GM21786 (cell line): ENCODE measurements around the gene EYS.
"Not testable (repeated sequence)": the region's sequence is repeated elsewhere in the genome, so short reads cannot be mapped to it uniquely, and the experiment has no call there.

Experiments used
- ATAC-seq: cut with Tn5 transposase; IDR thresholded peaks from one replicate; pipeline ENCODE4 v1.9.1; 2021; ENCODE audit not compliant: unreplicated experiment

The EYS gene

GRCh38 chr6:64010010-64010409 is 1697.0 kb downstream of the EYS start:
- ATAC-seq, result no peak

- no peak for ATAC-seq
These were observed 1700.8 kb downstream of the EYS start for GRCh38 chr6:64006246-64006645.

DNA sequence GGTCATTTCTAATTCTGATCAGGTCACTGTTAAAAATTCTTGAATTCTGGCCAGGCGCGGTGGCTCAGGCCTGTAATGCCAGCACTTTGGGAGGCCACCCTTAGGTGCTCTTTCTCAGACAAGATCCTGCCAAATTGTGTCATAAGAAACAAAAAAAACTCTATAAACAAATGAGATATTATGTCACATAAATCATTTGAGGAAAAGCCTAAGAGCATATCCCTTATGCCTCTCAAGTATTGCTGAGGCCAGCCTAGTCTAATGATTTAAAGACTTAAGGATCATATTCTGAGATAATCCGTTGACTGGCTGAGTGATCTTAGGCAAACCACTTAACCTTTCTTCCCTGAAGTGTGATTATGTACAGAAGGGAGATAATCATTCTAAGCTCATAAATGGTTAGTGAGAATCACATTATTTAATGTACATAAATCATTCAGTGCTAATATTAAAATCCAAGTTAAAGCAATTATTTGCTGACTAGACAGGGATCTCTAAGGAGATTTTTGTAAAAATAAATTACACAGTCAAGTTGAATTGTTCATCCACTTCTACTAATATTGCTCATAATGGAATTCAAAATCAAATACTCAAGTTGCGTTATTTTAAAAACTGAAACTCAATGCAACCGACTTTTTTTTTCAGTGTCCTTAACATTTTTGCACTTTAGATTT is 1706.1 kb downstream of the EYS start:
- ATAC-seq, result no peak

GRCh38 chr6:63999613-64000012 is 1707.4 kb downstream of the EYS start:
- ATAC-seq, result no peak

DNA sequence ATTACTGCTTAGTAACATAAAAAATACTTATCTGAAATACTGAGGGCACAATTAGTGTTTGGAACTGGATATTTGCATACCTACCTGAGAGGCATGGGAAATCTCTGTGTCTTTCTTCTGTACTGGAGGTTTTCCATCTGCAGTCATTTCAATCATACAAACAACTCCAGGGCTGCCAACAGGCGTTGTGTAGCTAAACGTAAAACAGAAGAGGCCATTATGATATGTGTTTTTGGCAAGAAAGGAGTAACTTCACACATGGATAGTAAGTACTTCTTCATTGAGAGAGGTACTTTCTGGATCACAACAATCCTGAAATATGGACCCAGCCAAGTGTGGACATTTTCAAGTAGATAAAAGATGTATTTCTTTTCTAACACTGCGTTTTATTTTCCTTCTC is 1708.0 kb downstream of the EYS start:
- ATAC-seq, result no peak

GRCh38 chr6:63997734-63998133 is 1709.3 kb downstream of the EYS start:
- no peak for ATAC-seq

DNA sequence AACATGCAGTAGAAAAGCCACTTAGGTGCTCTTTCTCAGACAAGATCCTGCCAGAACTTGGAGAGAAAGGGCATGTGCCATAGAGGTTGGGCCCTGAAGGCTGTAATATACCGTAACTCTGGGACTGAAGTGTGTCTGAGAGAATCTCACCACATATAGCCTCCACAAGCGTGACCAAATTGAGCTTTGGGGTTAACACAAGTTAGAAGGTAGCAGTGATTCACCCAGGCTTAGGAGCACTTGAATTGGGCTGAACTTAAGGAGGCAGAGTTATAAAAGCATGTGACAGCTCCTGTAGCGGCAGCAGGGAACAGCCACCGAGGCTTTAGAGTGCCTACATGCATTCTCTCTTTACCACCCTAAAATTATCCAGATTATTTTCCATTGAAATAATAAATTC is 1709.8 kb downstream of the EYS start:
- no peak for ATAC-seq

DNA sequence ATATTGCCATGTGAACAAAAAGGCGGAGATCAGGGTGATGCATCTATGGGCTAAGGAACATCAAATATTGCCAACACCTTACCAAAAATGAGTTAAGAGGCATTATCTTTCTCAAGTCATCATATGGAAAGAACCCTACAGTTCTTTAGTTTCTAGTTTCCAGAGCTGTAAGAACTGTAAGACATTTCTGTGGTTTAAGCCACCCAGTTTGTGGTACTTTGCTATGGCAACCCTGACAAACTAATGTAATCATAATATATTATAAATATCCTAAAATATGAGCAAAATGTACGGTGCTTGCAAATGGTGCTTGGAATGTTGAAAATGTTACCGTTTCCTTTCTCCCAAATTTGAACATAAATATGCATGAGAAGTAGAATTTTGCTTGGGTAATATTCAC is 1721.8 kb downstream of the EYS start:
- ATAC-seq, result no peak

DNA sequence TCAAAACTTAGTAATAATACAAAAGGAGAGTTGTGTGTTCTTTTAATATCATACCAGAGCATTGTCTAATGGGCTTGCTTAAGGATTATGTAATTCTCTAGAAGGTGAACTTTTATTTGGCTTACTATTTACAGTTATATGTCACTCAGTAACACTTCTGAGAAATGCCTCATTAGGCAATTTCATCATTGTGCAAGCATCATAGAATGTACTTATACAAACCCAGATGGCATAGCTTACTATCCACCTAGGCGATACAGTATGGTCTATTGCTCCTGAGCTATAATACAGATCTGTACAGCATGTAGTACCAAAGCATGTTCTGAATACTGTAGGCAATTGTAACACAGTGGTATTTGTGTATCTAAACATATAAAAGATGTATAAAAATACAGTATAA is 1731.3 kb downstream of the EYS start:
- ATAC-seq, result no peak

GRCh38 chr6:63968650-63969049 is 1738.4 kb downstream of the EYS start:
- ATAC-seq, result no peak

DNA sequence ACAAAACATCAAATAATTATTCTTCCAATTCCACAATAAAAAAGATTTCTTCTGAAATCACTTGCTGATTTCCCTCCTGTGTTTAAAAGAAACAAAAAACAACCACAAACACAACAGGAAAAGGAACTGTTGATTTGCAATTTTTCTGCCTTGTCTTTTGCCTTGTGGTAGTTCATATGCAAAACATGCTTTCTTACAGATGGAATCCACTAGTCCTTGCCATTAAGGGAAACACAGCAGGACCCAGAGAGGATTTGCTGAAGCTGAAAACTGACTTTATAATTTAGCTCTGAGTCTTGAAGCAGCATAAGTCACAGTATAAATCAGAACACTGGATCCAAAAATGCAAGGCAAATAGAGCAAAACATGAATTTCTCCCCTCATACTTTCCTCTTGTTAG is 1742.7 kb downstream of the EYS start:
- ATAC-seq, result no peak

DNA sequence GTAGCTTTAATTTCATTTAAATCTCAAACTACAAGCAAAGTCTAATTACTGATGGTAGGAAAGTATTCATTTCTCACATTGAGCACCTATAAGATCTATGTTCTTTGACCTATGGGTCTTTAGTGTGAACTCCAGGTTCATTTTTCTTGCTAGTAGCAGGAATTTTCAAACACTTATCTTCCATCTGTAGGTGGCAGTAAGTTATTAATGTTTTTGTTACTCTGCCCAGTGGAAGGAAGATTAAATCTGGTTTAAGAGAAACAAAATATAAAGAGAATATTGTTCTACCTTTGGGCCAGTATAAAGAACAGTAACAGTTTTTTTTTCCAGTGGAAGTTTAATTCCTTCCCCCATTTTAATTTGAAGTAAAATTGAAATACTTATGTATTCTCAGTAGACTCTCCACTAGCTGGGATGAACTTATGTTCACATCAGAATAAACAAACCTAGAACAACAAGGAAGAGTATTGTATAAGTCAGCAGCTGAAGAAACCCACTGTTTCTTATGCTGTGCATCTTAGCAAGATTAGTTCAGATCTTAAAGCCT is 1743.2 kb downstream of the EYS start:
- ATAC-seq, result no peak

GRCh38 chr6:63953336-63954021 is 1753.5 kb downstream of the EYS start:
- not testable (repeated sequence) for ATAC-seq

DNA sequence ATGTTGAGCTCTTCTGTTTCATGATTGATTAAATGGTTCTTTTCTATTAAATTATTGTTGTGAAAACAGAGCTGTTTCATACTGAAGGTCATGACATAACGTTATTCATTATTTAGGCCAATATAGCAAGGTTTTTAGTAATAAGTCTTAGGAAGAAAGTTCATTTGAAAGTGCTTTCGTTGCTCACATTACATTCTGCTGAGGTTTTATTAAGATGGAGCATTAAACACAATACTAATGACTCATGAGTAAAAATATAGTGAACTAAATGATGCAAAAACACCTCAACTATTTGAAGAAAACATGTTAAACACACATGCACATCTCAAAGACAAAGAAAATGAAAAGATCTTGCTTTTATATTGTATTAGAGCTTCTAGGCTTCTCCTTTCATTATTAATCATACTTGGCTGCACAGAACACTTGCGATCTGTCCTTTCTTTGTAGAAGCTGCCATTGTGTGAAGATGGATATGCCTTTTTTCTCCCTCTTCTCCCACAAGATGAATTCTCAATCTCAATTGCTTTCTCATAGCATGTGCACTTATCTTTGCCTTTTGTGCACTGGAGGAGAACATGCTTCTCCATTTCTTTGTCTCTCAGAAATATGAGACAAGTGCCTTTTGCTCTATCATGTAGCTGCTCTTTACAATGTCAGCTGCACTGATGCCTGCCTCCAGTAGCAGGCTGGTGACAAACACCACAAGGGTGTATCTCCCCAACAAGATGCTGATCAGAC is 1759.1 kb downstream of the EYS start:
- no peak for ATAC-seq

GRCh38 chr6:63945987-63946386 is 1761.0 kb downstream of the EYS start:
- ATAC-seq, result no peak

DNA sequence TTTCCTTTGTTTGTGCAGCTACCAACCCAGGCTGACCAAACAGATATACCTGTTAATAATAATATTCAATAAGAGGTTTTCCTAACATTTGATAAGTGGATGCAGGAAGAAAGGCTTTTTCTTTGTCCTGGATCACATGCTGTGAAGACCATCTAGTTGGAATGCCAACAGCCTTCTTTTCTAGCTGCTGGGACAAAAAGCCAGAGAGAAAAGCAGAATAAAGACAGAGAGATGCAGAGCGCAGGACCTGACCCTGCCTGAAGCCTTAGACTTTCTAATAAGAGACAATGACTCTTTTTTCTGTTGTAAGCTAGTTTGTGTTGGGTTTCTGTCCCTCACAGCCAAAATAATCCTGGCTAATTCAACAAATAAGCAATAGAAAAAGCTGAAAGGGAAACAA is 1763.2 kb downstream of the EYS start:
- ATAC-seq, result no peak

DNA sequence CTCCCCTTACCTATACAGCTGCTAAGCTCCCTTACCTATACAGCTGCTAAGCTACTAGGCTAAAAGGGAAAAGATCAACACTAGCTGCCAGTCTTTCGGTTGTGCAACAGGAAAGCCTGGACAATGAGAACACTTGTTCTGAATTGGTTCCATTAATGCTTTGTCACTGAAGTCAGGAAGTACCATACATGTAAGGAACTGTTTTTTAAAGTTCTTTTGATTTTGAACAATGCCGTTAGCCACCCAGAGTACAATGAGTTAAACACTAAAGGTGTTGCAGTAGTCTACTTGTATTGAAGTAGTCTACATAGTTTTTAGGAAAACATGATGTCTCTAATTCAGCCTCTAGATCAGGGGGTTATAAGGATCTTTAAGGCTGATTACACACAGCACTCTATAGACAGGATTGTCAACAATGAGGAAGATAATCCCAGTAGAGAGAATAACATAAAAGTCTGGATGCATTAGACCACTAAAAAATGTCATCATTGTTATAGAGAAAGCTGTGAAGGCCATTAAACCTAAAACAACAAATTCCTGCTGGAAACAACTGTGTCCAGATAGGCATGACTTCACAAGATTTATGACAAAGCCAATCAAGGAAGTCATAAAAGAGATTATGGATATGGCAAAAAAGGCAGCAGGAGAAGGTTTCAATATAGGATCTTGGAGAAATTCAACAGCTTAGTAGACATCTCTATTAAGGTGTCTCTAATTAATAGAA is 1765.1 kb downstream of the EYS start:
- ATAC-seq, result no peak

- ATAC-seq, result no peak
These were observed 1767.0 kb downstream of the EYS start for GRCh38 chr6:63940056-63940455.

GRCh38 chr6:63936399-63936798 is 1770.6 kb downstream of the EYS start:
- no peak for ATAC-seq

GRCh38 chr6:63935732-63936131 is 1771.3 kb downstream of the EYS start:
- no peak for ATAC-seq

DNA sequence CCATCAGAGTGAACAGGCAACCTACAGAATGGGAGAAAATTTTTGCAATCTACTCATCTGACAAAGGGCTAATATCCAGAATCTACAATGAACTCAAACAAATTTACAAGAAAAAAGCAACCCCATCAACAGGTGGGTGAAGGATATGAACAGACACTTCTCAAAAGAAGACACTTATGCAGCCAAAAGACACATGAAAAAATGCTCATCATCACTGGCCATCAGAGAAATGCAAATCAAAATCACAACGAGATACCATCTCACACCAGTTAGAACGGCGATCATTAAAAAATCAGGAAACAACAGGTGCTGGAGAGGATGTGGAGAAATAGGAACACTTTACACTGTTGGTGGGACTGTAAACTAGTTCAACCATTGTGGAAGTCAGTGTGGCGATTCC is 1773.1 kb downstream of the EYS start:
- not testable (repeated sequence) for ATAC-seq
